Trophoblast cell (in vitro differentiated cells and primary cell): ENCODE results near the gene DNAJC8.

Source experiments
- DNase-seq, 2 donors: peaks; one replicate each; pipeline ENCODE4 v3.0.0-alpha.2; 2016
- H2AFZ ChIP-seq: 2 replicates; pipeline ENCODE4 v1.6.1; 2013; ENCODE audit warnings: low read length, moderate library complexity, mild to moderate bottlenecking; ENCODE audit not compliant: insufficient read depth, poor library complexity
- H2AK5ac ChIP-seq: 2 replicates; pipeline ENCODE4 v1.6.1; 2013; ENCODE audit warnings: mild to moderate bottlenecking, low read length
- H2BK120ac ChIP-seq: 2 replicates; pipeline ENCODE4 v1.6.1; 2013; ENCODE audit warnings: low read length, mild to moderate bottlenecking, moderate library complexity; ENCODE audit not compliant: insufficient read depth, poor library complexity
- H2BK12ac ChIP-seq: 2 replicates; pipeline ENCODE4 v1.6.1; 2013; ENCODE audit warnings: mild to moderate bottlenecking, low read length, moderate library complexity
- H2BK5ac ChIP-seq: 2 replicates; pipeline ENCODE4 v1.6.1; 2013; ENCODE audit warnings: low read length, low read depth, moderate library complexity, mild to moderate bottlenecking; ENCODE audit not compliant: poor library complexity
- H3K14ac ChIP-seq: 2 replicates; pipeline ENCODE4 v1.6.1; 2013; ENCODE audit warnings: mild to moderate bottlenecking, low read length
- H3K18ac ChIP-seq: 2 replicates; pipeline ENCODE4 v1.6.1; 2013; ENCODE audit warnings: mild to moderate bottlenecking, low read length
- H3K23ac ChIP-seq: 2 replicates; pipeline ENCODE4 v1.6.1; 2013; ENCODE audit warnings: low read length
- H3K27ac ChIP-seq: 2 replicates; pipeline ENCODE4 v1.5.1; 2013; ENCODE audit warnings: low read depth, mild to moderate bottlenecking, inconsistent platforms, low read length, moderate library complexity
- H3K27me3 ChIP-seq: 2 replicates; pipeline ENCODE4 v1.6.1; 2013; ENCODE audit warnings: inconsistent platforms, mild to moderate bottlenecking, low read length, moderate library complexity; ENCODE audit not compliant: insufficient read depth
- H3K36me3 ChIP-seq, 2 experiments: 1 replicate in 1 of 2; 2 replicates in 1 of 2; pipeline ENCODE4 v1.6.1; 2013; ENCODE audit warnings: low read length in 2 of 2, mild to moderate bottlenecking in 2 of 2, moderate library complexity in 1 of 2; ENCODE audit not compliant: insufficient read depth in 2 of 2, control insufficient read depth in 1 of 2
- H3K4ac ChIP-seq: 2 replicates; pipeline ENCODE4 v1.6.1; 2013; ENCODE audit warnings: low read depth, mild to moderate bottlenecking, low read length, moderate library complexity
- H3K4me1 ChIP-seq, 2 experiments: 1 replicate in 1 of 2; 2 replicates in 1 of 2; pipeline ENCODE4 v1.6.1; 2013; ENCODE audit warnings: low read length in 2 of 2, mild to moderate bottlenecking in 2 of 2, moderate library complexity in 1 of 2; ENCODE audit not compliant: insufficient read depth in 2 of 2, control insufficient read depth in 1 of 2
- H3K4me2 ChIP-seq: 2 replicates; pipeline ENCODE4 v1.6.1; 2013; ENCODE audit warnings: inconsistent platforms, mild to moderate bottlenecking, low read length, moderate library complexity
- H3K4me3 ChIP-seq: 2 replicates; pipeline ENCODE4 v1.5.1; 2013; ENCODE audit warnings: mild to moderate bottlenecking, low read depth, low read length, inconsistent platforms
- H3K79me1 ChIP-seq: one replicate; pipeline ENCODE4 v1.6.1; 2013; ENCODE audit warnings: low read length
- H3K79me2 ChIP-seq: 2 replicates; pipeline ENCODE4 v1.6.1; 2013; ENCODE audit warnings: low read length, mild to moderate bottlenecking; ENCODE audit not compliant: control insufficient read depth, insufficient read depth, poor library complexity
- H3K9ac ChIP-seq: 2 replicates; pipeline ENCODE4 v1.6.1; 2013; ENCODE audit warnings: mild to moderate bottlenecking, low read length
- H3K9me3 ChIP-seq: 2 replicates; pipeline ENCODE4 v1.6.1; 2013; ENCODE audit warnings: low read depth, mild to moderate bottlenecking, control low read depth, inconsistent platforms, low read length; ENCODE audit not compliant: insufficient read depth
- H4K12ac ChIP-seq: 2 replicates; pipeline ENCODE4 v1.6.1; 2013; ENCODE audit warnings: low read depth, mild to moderate bottlenecking, low read length, moderate library complexity
- H4K8ac ChIP-seq: 2 replicates; pipeline ENCODE4 v1.6.1; 2013; ENCODE audit warnings: low read depth, mild to moderate bottlenecking, low read length, moderate library complexity
- H4K91ac ChIP-seq: one replicate; pipeline ENCODE4 v1.6.1; 2013; ENCODE audit warnings: low read depth, mild to moderate bottlenecking, low read length, moderate library complexity
- WGBS: extraction: QIAGEN DNeasy Blood & Tissue Kit; methylation state at CpG from one replicate; pipeline ENCODE4 v1.1.7; 2013; ENCODE audit warnings: missing lambda C conversion rate; ENCODE audit not compliant: insufficient read length, insufficient coverage; ENCODE audit errors: extremely low coverage; 5-methylcytosine and 5-hydroxymethylcytosine counted together

The DNAJC8 gene

DNA sequence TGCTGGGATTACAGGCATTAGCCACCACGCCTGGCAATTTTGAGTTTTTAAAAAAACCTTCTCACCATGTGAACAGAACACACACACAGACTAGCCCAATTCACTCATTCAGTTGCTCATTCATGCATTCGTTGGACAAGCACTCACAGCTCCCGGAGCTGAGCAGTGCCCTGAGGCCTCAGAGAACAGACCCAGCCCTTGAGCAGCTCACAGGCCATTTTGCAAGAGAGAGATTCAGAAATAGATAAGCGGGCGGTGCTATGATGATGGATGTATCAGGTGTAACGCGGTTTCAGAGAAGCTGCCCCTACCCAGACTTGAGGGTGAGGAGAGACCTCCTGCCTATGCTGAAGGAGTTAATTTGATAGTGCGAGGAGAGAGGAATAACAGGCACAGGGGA, 74.9 kb downstream of the DNAJC8 start:
- H3K4me1 ChIP-seq = peaks cover 0 to 2% of the 10 kb centered on the region in 2 experiments
- no peak overlapping the region for H3K4ac ChIP-seq
- H3K27me3 ChIP-seq = no peaks in the 10 kb centered on the region
- H2AK5ac ChIP-seq = no peak overlapping the region
- no peak overlapping the region for H2BK12ac ChIP-seq
- H3K9me3 ChIP-seq = peaks cover 1% of the 10 kb centered on the region
- H3K14ac ChIP-seq = no peak overlapping the region
- no CpG with 5 or more reads among the region's 8 CpGs for WGBS
- no peak overlapping the region for H3K4me2 ChIP-seq
- H3K79me1 ChIP-seq = no peaks in the 10 kb centered on the region
- H3K18ac ChIP-seq = no peak overlapping the region
- no peak overlapping the region for H2BK120ac ChIP-seq
- H3K79me2 ChIP-seq = no peaks in the 10 kb centered on the region
- no peak overlapping the region for H4K12ac ChIP-seq
- no peak overlapping the region for H4K8ac ChIP-seq
- no peak overlapping the region for H3K9ac ChIP-seq
- H3K27ac ChIP-seq = no peak overlapping the region
- no peak overlapping the region for H2AFZ ChIP-seq
- no peaks in the 10 kb centered on the region for H3K36me3 ChIP-seq
- DNase-seq = peak; percentile 72 to 86
- H3K4me3 ChIP-seq = no peak overlapping the region
- no peak overlapping the region for H4K91ac ChIP-seq
- H3K23ac ChIP-seq = no peak overlapping the region
- H2BK5ac ChIP-seq = no peak overlapping the region

DNA sequence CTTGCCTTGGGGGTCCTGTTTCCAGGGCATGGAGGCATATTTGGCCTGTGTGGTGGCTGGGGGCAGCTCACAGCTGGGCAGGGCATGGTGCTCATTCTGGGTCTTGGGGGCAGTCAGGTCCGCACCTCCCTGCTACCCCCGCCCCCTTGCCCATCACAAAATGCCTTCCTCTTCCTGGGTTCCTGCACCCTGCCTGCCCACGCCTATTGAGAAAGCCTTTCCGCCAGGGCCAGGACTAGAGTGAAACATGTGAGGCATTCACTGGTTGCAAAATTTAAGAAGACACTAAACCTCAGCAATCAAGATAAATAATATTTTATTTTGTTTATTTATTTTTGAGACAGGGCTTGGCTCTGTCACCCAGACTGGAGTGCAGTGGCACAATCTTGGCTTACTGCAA, 76.0 kb downstream of the DNAJC8 start:
- no peak for DNase-seq
- Histone ChIP-seq H3K18ac (no peak overlapping the region), H3K27ac (no peak overlapping the region), H3K4me1 (peaks cover 0 to 2% of the 10 kb centered on the region in 2 experiments), H4K8ac (no peak overlapping the region), H3K4ac (no peak overlapping the region), H3K4me2 (no peak overlapping the region), H2BK120ac (no peak overlapping the region), H2AK5ac (no peak overlapping the region), H3K79me1 (no peaks in the 10 kb centered on the region), H3K79me2 (no peaks in the 10 kb centered on the region), H2AFZ (peak overlapping the region; percentile 17), H2BK5ac (no peak overlapping the region), H3K36me3 (no peaks in the 10 kb centered on the region), H3K9me3 (peaks cover 1% of the 10 kb centered on the region), H3K9ac (no peak overlapping the region), H4K12ac (no peak overlapping the region), H2BK12ac (peak overlapping the region; percentile 12), H3K4me3 (peak overlapping the region; percentile 29), H3K27me3 (no peaks in the 10 kb centered on the region), H4K91ac (no peak overlapping the region), H3K14ac (no peak overlapping the region), H3K23ac (no peak overlapping the region)
- WGBS = no CpG with 5 or more reads among the region's 4 CpGs

DNA sequence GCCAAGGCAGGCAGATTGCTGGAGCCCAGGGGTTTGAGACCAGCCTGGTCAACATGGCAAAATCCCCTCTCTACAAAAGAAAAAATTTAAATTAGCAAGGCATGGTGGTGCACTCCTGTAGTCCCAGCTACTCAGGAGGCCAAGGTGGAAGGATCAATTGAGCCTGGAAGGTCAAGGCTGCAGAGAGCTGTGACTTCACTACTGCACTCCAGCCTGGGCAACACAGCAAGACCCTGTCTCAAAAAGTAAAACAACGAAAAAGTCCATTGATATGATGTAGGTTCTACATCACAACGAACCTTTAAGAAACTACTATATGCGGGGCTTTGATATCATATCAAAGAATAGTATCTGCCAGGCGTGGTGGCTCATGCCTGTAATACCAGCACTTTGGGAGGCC, 77.2 kb downstream of the DNAJC8 start:
- H3K23ac ChIP-seq = no peak overlapping the region
- DNase-seq = no peak
- no peak overlapping the region for H3K14ac ChIP-seq
- H3K4me2 ChIP-seq = no peak overlapping the region
- H4K91ac ChIP-seq = no peak overlapping the region
- no peak overlapping the region for H2BK120ac ChIP-seq
- no peak overlapping the region for H3K4me3 ChIP-seq
- H4K12ac ChIP-seq = no peak overlapping the region
- H3K9me3 ChIP-seq = peaks cover 1% of the 10 kb centered on the region
- H3K4me1 ChIP-seq = peaks cover 0 to 2% of the 10 kb centered on the region in 2 experiments
- no peak overlapping the region for H2BK12ac ChIP-seq
- WGBS = no CpG with 5 or more reads among the region's 4 CpGs
- no peak overlapping the region for H3K18ac ChIP-seq
- H3K36me3 ChIP-seq = no peaks in the 10 kb centered on the region
- no peak overlapping the region for H3K4ac ChIP-seq
- no peak overlapping the region for H2BK5ac ChIP-seq
- H3K27ac ChIP-seq = no peak overlapping the region
- H3K79me1 ChIP-seq = no peaks in the 10 kb centered on the region
- no peak overlapping the region for H2AK5ac ChIP-seq
- H2AFZ ChIP-seq = no peak overlapping the region
- no peaks in the 10 kb centered on the region for H3K79me2 ChIP-seq
- H3K9ac ChIP-seq = no peak overlapping the region
- no peak overlapping the region for H4K8ac ChIP-seq
- H3K27me3 ChIP-seq = no peaks in the 10 kb centered on the region

DNA sequence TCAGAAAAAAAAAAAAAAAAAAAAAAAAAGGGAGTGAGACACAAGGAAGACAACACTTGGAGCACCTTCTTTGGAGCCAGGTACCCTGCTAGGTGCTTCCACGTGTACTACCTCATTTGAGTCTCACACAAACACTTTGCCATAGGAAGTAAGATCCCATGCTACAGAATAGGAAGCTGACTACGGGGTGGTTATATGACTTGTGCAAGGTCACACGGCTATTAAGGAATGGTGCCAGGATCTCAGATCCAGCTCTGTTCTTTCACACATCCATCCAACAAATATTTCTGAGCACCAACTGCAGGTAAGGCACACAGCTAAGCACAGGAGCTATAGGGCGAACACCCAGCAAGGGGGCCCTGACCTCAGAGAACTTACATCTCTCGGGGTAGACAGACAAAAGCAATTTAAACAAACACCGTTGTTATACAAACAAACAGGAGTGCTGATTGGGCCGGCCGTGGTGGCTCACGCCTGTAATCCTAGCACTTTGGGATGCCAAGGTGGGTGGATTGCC, 78.7 kb downstream of the DNAJC8 start:
- Histone ChIP-seq H3K4me3 (no peak overlapping the region), H2BK12ac (no peak overlapping the region), H2BK5ac (no peak overlapping the region), H3K4me1 (peaks cover 0 to 2% of the 10 kb centered on the region in 2 experiments), H3K18ac (no peak overlapping the region), H3K79me1 (no peaks in the 10 kb centered on the region), H3K9me3 (peaks cover 6% of the 10 kb centered on the region), H4K12ac (no peak overlapping the region), H3K4ac (no peak overlapping the region), H2BK120ac (no peak overlapping the region), H3K14ac (no peak overlapping the region), H4K91ac (no peak overlapping the region), H4K8ac (no peak overlapping the region), H3K36me3 (no peaks in the 10 kb centered on the region), H3K9ac (no peak overlapping the region), H3K27me3 (no peaks in the 10 kb centered on the region), H3K23ac (no peak overlapping the region), H3K4me2 (no peak overlapping the region), H3K27ac (no peak overlapping the region), H2AK5ac (no peak overlapping the region), H3K79me2 (no peaks in the 10 kb centered on the region), H2AFZ (no peak overlapping the region)
- WGBS = no CpG with 5 or more reads among the region's 9 CpGs
- no peak for DNase-seq
